Pons (tissue), 1 donor: ENCODE results near the gene CFAP221.

Source experiments
- DNase-seq: peaks from one replicate; pipeline ENCODE4 v3.0.0-alpha.2; 2016; ENCODE audit warnings: low spot score

The CFAP221 gene

GRCh38 chr2:119699016-119699606, 154.9 kb downstream of the CFAP221 start:
- peak; percentile 64 for DNase-seq

GRCh38 chr2:119700866-119701265, 156.6 kb downstream of the CFAP221 start:
- no peak for DNase-seq

- no peak for DNase-seq
These were observed 157.1 kb downstream of the CFAP221 start for GRCh38 chr2:119701352-119701751.

- DNase-seq: no peak
These were observed 158.1 kb downstream of the CFAP221 start for GRCh38 chr2:119702203-119702917.

GRCh38 chr2:119702918-119703401, 158.7 kb downstream of the CFAP221 start:
- DNase-seq: peak; percentile 57

- no peak for DNase-seq
These were observed 159.3 kb downstream of the CFAP221 start for GRCh38 chr2:119703526-119703925.

- peak; percentile 12 for DNase-seq
These were observed 160.4 kb downstream of the CFAP221 start for GRCh38 chr2:119704670-119705120.

- no peak for DNase-seq
These were observed 162.0 kb downstream of the CFAP221 start for GRCh38 chr2:119706221-119706620.
